Measurements from ENCODE around the gene NBEAL1. TPM values are rescaled to one million over a fixed set of nuclear protein-coding genes. Genes with fewer than 3 reads are reported as not detected.
"Not testable (repeated sequence)": the region's sequence is repeated elsewhere in the genome, so short reads cannot be mapped to it uniquely, and the experiment has no call there.

Gene NBEAL1
- total RNA-seq, 2 experiments from 2014 or later: 8.3 to 11.2 TPM

DNA sequence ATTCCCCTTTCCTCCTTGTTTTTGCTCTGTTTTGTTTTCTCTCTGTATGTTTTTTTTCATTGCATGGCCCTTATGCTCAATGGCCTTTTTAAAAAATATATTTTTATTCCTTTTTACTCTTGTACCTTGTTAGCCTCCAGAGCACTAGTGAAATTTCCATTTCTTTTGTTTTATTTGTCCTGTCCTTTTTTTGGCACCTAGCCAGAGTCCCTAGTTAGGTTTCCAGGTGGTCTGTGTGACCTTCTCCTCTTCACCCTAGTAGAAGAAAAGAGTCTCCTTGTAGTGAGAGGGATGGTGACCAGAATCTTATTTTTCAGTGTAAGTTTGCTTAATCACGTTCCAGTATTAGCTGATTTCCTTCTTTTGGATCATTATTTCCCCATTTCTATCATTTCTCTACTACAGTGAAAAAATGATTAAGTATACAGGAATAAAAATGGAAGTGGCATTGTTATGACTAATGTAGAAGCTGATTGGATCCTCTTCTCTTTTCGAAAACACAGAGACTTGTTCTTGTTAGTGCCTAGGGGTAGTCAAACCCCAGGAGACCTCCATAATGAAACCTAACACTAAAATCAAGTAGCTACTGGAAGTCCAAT, 65.9 kb downstream of the NBEAL1 start:
- ChIA-PET CTCF (interaction anchor here (1.4 kb wide), 1 partner anchor 28 kb away, joined by 3 read pairs; no protein-coding TSS in a partner anchor), POLR2A (no interaction called here)
- Histone ChIP-seq H3K4me1 (ENCODE audit: insufficient read depth, low read length) (no peaks in the 10 kb centered on the region), H3K27me3 (ENCODE audit: control insufficient read depth in 1 of 2, insufficient read depth in 2 of 2, low read length in 2 of 2) (no peaks in the 10 kb centered on the region), H3K9me3 (ENCODE audit: control insufficient read depth in 1 of 2, insufficient read depth in 1 of 2, low read length in 2 of 2) (no peaks in the 10 kb centered on the region), H3K36me3 (ENCODE audit: insufficient read depth, low read length) (no peaks in the 10 kb centered on the region), H3K4me3 (ENCODE audit: low read length) (no peak overlapping the region), H3K27ac (ENCODE audit: low read depth in 1 of 2, low read length in 2 of 2) (no peak overlapping the region)
- DNase-seq: no peak
- Mint-ChIP-seq H3K27me3 (no peaks in the 10 kb centered on the region), H3K4me1 (ENCODE audit: low read depth) (no peaks in the 10 kb centered on the region), H3K27ac (no peak overlapping the region), H3K36me3 (ENCODE audit: low read depth) (peaks cover 14% of the 10 kb centered on the region), H3K4me3 (no peak overlapping the region), H3K9me3 (no peaks in the 10 kb centered on the region)
- TF ChIP-seq, protein P1, sequence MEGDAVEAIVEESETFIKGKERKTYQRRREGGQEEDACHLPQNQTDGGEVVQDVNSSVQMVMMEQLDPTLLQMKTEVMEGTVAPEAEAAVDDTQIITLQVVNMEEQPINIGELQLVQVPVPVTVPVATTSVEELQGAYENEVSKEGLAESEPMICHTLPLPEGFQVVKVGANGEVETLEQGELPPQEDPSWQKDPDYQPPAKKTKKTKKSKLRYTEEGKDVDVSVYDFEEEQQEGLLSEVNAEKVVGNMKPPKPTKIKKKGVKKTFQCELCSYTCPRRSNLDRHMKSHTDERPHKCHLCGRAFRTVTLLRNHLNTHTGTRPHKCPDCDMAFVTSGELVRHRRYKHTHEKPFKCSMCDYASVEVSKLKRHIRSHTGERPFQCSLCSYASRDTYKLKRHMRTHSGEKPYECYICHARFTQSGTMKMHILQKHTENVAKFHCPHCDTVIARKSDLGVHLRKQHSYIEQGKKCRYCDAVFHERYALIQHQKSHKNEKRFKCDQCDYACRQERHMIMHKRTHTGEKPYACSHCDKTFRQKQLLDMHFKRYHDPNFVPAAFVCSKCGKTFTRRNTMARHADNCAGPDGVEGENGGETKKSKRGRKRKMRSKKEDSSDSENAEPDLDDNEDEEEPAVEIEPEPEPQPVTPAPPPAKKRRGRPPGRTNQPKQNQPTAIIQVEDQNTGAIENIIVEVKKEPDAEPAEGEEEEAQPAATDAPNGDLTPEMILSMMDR (IDR thresholded peaks at IDR 0.05): no peak
- ATAC-seq (ENCODE audit: poor library complexity): no peak
- intact Hi-C loops (cut with DNase I, micrococcal nuclease): no loop called here

DNA sequence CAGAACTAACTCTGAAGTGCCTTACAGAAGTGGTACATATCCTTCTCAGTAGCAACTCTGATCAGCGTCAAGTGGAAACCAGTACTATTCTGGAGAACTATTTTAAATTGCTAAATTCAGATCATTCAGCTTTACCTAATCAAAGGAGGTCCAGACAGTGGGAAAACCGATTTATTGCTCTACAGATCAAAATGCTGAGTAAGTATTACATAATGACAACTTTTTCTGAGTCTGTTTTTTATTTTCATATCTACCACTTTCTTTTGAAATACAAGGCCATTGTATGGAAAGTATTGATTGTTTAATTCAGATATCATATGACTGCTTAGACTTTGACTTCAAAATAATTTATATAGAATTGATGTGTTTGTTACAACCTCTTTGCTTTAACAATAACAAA, 68.7 kb downstream of the NBEAL1 start:
- H3K27ac Mint-ChIP-seq: no peak overlapping the region
- ATAC-seq (ENCODE audit: poor library complexity) (no peak), DNase-seq (no peak)
- TF ChIP-seq, protein P1 (IDR thresholded peaks at IDR 0.05): no peak
- peaks cover 22% of the 10 kb centered on the region for H3K36me3 Mint-ChIP-seq (ENCODE audit: low read depth)
- Histone ChIP-seq H3K27ac (ENCODE audit: low read depth in 1 of 2, low read length in 2 of 2) (no peak overlapping the region), H3K27me3 (ENCODE audit: control insufficient read depth in 1 of 2, insufficient read depth in 2 of 2, low read length in 2 of 2) (no peaks in the 10 kb centered on the region), H3K36me3 (ENCODE audit: insufficient read depth, low read length) (no peaks in the 10 kb centered on the region), H3K4me3 (ENCODE audit: low read length) (no peak overlapping the region), H3K9me3 (ENCODE audit: control insufficient read depth in 1 of 2, insufficient read depth in 1 of 2, low read length in 2 of 2) (no peaks in the 10 kb centered on the region), H3K4me1 (ENCODE audit: insufficient read depth, low read length) (no peaks in the 10 kb centered on the region)
- POLR2A ChIA-PET: interaction anchor here (0.7 kb wide), 1 partner anchor 380 kb away, joined by 3 read pairs; no protein-coding TSS in a partner anchor
- no peaks in the 10 kb centered on the region for H3K27me3 Mint-ChIP-seq
- H3K4me1 Mint-ChIP-seq (ENCODE audit: low read depth): no peaks in the 10 kb centered on the region
- CTCF ChIA-PET: interaction anchor here (1.0 kb wide), 1 partner anchor 11 kb away, joined by 3 read pairs; no protein-coding TSS in a partner anchor
- no peaks in the 10 kb centered on the region for H3K9me3 Mint-ChIP-seq
- intact Hi-C loops (cut with DNase I, micrococcal nuclease): no loop called here
- H3K4me3 Mint-ChIP-seq: no peak overlapping the region

DNA sequence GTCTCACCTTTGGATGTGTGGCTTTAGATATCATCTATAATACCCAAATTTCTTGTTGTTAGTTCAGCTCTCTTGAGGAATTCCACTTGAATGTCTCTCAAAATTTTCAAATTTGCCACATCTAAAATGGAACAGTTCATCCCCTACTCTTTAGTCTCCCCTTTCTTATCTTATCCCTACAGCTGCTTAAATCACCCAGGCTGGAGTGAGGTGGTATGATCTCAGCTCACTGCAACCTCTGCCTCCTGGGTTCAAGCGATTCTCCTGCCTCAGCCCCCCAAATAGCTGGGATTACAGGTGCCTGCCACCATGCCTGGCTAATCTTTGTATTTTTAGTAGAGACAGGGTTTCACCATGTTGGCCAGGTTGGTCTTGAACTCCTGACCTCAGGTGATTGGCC, 71.7 kb downstream of the NBEAL1 start:
- H3K4me1 ChIP-seq (ENCODE audit: insufficient read depth, low read length); H3K27me3 ChIP-seq (ENCODE audit: control insufficient read depth in 1 of 2, insufficient read depth in 2 of 2, low read length in 2 of 2); H3K27ac Mint-ChIP-seq; H3K9me3 Mint-ChIP-seq; H3K27me3 Mint-ChIP-seq; H3K9me3 ChIP-seq (ENCODE audit: control insufficient read depth in 1 of 2, insufficient read depth in 1 of 2, low read length in 2 of 2); H3K4me1 Mint-ChIP-seq (ENCODE audit: low read depth); POLR2A ChIA-PET; ATAC-seq (ENCODE audit: poor library complexity); H3K4me3 Mint-ChIP-seq; H3K27ac ChIP-seq (ENCODE audit: low read depth in 1 of 2, low read length in 2 of 2); DNase-seq; H3K4me3 ChIP-seq (ENCODE audit: low read length); H3K36me3 ChIP-seq (ENCODE audit: insufficient read depth, low read length): not testable (repeated sequence)
- CTCF ChIA-PET: interaction anchor here (0.7 kb wide), 2 partner anchors 10 to 277 kb away, joined by 3 to 4 read pairs; no protein-coding TSS in a partner anchor
- H3K36me3 Mint-ChIP-seq (ENCODE audit: low read depth): peaks cover 30% of the 10 kb centered on the region
- intact Hi-C loops (cut with DNase I, micrococcal nuclease): loop anchor here in 1 of 2 experiments (2.0 kb wide), 1 partner anchor 62 kb away; no protein-coding TSS in a partner anchor

DNA sequence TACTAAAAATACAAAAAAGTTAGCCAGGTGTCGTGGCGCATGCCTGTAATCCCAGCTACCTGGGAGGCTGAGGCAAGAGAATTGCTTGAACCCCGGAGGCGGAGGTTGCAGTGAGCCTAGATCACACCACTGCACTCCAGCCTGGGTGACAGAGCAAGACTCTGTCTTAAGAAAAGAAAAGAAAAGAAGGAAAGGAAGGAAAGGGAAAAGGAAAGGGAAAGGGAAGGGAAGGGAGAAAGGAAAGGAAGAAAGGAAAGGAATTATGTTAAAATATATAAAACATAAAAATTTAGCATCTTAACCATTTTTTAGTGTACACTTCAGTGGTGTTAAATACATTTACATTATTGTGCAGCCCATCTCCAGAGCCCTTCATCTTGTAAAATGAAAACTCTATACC, 76.0 kb downstream of the NBEAL1 start:
- H3K4me3 Mint-ChIP-seq; intact Hi-C loops (cut with DNase I, micrococcal nuclease); H3K27ac ChIP-seq (ENCODE audit: low read depth in 1 of 2, low read length in 2 of 2); H3K4me3 ChIP-seq (ENCODE audit: low read length); POLR2A ChIA-PET; H3K9me3 Mint-ChIP-seq; H3K4me1 ChIP-seq (ENCODE audit: insufficient read depth, low read length); H3K27me3 Mint-ChIP-seq; H3K36me3 ChIP-seq (ENCODE audit: insufficient read depth, low read length); H3K27ac Mint-ChIP-seq; H3K4me1 Mint-ChIP-seq (ENCODE audit: low read depth); DNase-seq; H3K9me3 ChIP-seq (ENCODE audit: control insufficient read depth in 1 of 2, insufficient read depth in 1 of 2, low read length in 2 of 2); CTCF ChIA-PET; ATAC-seq (ENCODE audit: poor library complexity); H3K27me3 ChIP-seq (ENCODE audit: control insufficient read depth in 1 of 2, insufficient read depth in 2 of 2, low read length in 2 of 2): not testable (repeated sequence)
- peaks cover 18% of the 10 kb centered on the region for H3K36me3 Mint-ChIP-seq (ENCODE audit: low read depth)
